ENCODE results near the gene SCUBE3.

DNA sequence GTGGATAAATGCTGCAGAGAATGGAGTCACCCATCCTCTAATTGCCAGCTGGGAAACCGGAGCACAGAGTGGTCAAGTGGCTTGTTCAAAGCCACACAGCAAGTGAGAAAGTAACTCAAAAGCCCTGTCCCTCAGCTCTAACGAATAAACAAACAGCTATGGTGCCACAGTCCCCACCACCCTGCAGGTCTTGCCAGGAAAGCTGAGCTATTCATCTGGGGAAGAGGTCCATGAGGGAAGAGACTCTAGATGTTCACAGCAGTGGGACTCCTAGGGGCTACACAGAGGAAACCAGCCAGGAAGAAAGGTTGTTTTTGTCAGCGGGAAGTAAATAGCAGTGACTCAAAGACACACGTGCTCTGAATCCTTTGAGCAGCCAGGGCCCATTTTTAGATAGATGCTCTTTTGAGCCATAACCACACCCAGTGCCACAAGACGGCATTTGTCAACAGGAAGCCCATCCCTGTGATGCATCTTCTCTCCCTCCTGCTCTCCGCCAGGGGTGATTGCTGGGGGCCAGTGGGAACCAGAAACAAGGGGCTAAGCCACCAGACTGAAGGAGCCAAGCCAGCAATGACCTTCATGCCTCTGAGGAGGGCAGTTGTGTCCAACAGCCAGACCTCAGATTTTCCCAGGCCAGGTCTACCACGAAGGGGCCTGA lies 40.2 kb upstream of the SCUBE3 start:
- TF ChIP-seq, protein P1, sequence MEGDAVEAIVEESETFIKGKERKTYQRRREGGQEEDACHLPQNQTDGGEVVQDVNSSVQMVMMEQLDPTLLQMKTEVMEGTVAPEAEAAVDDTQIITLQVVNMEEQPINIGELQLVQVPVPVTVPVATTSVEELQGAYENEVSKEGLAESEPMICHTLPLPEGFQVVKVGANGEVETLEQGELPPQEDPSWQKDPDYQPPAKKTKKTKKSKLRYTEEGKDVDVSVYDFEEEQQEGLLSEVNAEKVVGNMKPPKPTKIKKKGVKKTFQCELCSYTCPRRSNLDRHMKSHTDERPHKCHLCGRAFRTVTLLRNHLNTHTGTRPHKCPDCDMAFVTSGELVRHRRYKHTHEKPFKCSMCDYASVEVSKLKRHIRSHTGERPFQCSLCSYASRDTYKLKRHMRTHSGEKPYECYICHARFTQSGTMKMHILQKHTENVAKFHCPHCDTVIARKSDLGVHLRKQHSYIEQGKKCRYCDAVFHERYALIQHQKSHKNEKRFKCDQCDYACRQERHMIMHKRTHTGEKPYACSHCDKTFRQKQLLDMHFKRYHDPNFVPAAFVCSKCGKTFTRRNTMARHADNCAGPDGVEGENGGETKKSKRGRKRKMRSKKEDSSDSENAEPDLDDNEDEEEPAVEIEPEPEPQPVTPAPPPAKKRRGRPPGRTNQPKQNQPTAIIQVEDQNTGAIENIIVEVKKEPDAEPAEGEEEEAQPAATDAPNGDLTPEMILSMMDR (IDR thresholded peaks at IDR 0.05): no peak
- no peak for TF ChIP-seq POLR2A (IDR thresholded peaks at IDR 0.05)
